ENCODE measurements around the gene PCDHGA10.
"Not testable (repeated sequence)": the region's sequence is repeated elsewhere in the genome, so short reads cannot be mapped to it uniquely, and the experiment has no call there.

PCDHGA10 gene

DNA sequence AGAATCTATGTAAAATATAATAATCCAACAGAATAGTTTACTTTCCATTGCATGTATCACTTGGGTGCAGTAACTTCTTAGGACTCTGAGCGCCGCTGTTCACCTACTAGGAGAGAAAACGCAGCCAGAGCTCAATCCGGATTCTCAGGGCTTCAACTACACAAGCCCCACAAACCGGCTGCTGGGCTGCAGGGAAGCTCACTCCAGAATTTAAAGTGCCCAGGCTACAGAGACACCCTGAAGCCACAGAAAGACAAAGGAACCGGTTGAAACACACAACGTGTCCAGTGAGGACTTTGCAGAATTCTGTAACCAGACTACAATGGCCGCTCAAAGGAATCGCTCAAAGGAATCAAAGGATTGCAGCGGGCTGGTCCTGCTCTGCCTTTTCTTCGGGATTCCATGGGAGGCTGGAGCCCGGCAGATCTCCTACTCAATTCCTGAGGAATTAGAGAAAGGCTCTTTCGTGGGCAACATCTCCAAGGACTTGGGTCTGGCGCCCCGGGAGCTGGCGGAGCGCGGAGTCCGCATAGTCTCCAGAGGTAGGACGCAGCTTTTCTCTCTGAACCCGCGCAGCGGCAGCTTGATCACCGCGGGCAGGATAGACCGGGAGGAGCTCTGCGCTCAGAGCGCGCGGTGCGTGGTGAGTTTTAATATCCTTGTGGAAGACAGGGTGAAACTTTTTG, at the start of gene PCDHGA10:
PCDHGA10 (plus strand) TSS at position 134 of the 686 bp plus-strand sequence; CDS start at position 323, 189 bp downstream.
- peak in 1 of 2 donors; percentile 26 for DNase-seq (ENCODE audit: low read depth in 2 of 2)

DNA sequence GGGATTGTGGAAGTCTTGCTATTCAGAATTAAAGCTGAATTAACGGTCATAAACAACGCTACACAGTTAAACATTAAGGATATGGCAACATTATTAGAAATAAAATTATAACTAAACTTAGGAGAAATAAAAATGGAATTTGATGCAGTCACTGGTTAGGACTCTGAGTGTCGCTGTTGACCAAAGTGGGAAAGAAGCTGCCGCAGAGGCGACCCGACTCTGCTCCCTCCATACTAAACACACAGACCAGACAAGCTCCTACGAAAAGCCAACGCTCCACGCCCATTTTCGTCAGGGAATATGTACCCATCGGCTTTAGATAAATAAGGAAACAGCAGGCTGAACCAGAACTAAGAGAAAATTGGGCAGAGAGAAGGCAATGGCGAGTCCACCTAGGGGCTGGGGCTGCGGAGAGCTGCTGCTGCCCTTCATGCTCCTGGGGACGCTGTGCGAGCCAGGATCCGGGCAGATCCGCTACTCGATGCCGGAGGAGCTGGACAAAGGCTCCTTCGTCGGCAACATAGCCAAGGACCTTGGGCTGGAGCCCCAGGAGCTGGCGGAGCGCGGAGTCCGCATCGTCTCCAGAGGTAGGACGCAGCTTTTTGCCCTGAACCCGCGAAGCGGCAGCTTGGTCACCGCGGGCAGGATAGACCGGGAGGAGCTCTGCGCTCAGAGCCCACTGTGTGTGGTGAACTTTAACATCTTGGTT, 48.7 kb upstream of the PCDHGA10 start, which contains the start of gene PCDHGA5:
PCDHGA5 (plus strand) TSS at position 211 of the 709 bp plus-strand sequence; CDS start at position 380, 169 bp downstream.
- DNase-seq (ENCODE audit: low read depth in 2 of 2): no peak

DNA sequence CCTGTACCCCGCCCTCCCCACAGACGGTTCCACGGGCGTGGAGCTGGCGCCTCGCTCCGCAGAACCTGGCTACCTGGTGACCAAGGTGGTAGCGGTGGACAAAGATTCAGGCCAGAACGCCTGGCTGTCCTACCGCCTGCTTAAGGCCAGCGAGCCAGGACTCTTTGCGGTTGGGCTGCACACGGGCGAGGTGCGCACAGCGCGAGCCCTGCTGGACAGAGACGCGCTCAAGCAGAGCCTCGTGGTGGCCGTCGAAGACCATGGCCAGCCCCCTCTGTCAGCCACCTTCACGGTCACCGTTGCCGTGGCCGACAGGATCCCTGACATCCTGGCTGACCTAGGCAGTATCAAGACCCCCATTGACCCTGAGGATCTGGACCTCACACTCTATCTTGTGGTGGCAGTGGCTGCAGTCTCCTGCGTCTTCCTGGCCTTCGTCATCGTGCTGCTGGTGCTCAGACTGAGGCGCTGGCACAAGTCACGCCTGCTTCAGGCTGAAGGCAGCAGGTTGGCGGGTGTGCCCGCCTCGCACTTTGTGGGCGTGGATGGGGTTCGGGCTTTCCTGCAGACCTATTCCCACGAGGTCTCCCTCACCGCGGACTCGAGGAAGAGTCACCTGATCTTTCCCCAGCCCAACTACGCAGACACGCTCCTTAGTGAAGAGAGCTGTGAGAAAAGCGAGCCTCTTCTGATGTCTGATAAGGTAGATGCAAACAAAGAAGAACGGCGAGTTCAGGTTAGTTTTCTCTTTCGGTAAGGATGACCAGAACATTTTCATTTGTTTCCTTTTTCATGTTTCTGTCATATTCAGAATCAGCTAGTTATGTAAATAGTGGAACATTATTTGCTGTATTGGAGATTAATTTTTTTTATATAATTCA, 46.5 kb upstream of the PCDHGA10 start:
- no peak for DNase-seq (ENCODE audit: low read depth in 2 of 2)

DNA sequence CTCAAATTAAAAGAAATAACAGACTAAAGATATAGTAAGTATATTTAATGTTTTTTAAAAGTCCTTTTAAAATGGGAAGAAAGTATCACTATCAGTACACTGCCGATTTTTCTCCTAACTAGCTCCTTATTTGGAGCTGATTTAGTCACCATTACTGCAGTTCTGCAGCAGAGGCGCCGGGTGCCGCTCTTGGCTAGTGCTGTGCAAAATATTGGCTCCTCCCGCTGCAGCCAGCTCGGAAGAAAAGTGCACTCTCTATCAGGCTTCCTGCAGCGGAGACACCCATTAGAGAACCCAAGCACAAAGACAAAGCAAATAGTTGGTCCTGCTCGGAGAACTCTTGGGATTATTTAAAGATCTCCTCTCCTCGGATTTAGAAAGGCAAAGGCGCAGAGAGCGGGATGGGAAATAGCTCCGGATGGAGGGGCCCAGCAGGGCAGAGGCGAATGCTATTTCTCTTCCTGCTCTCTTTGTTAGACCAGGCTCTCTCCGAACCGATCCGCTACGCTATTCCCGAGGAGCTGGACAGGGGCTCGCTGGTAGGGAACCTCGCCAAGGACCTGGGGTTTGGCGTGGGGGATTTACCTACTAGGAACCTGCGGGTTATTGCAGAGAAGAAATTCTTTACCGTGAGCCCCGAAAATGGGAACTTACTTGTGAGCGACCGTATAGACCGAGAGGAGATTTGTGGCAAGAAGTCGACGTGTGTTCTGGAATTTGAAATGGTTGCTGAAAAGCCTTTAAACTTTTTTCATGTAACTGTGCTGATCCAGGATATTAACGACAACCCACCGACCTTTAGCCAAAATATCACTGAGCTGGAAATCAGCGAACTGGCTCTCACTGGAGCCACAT, 42.6 kb upstream of the PCDHGA10 start, which contains the start of gene PCDHGB3:
PCDHGB3 (plus strand) TSS at position 249 of the 855 bp plus-strand sequence; CDS start at position 402, 153 bp downstream.
- DNase-seq (ENCODE audit: low read depth in 2 of 2): no peak

DNA sequence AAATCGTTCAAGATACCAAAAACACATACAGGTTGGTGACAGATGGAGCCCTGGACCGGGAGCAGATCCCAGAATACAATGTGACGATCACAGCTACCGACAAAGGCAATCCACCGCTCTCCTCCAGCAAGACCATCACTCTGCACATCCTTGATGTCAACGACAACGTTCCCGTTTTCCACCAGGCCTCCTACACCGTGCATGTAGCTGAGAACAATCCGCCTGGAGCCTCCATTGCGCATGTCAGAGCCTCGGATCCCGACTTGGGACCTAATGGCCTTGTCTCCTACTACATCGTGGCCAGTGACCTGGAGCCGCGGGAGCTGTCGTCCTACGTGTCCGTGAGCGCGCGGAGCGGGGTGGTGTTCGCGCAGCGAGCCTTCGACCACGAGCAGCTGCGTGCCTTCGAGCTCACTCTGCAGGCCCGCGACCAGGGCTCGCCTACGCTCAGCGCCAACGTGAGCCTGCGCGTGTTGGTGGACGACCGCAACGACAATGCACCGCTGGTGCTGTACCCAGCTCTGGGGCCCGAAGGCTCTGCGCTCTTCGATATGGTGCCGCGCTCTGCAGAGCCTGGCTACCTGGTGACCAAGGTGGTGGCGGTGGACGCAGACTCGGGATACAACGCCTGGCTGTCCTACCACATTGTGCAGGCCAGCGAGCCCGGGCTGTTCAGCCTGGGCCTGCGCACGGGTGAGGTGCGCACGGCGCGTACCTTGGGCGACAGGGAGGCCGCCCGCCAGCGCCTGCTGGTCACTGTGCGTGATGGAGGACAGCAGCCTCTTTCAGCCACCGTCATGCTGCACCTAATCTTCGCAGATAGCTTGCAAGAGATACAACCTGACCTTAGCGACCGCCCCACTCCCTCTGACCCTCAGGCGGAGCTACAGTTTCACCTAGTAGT, 41.0 kb upstream of the PCDHGA10 start:
- no peak for DNase-seq (ENCODE audit: low read depth in 2 of 2)

DNA sequence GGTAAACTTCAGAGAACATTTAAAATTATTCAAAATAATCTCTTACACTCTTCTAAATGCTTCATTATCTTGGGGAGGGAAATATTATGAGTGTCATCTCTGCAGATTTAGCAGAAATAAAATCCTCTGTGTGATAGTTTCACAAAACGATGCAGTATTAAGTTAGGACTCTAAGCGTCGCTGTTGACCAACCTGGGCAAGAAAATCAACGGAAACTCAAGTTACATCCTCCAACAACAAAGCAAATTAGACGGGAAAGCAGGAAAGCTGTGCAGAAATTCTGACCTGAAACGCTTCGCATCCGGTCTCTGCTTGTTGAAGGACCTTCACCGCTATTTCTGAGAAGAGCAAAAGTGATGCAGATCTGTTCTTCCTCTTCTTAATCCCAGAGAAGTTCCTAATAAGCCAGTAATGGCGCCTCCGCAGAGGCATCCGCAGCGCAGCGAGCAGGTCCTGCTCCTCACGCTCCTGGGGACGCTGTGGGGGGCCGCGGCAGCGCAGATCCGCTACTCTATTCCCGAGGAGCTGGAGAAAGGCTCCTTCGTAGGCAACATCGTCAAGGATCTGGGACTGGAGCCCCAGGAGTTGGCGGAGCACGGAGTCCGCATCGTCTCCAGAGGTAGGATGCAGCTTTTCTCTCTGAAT, 39.0 kb upstream of the PCDHGA10 start, which contains the start of gene PCDHGA6:
PCDHGA6 (plus strand) TSS at position 219 of the 645 bp plus-strand sequence; CDS start at position 412, 193 bp downstream.
- no peak for DNase-seq (ENCODE audit: low read depth in 2 of 2)

DNA sequence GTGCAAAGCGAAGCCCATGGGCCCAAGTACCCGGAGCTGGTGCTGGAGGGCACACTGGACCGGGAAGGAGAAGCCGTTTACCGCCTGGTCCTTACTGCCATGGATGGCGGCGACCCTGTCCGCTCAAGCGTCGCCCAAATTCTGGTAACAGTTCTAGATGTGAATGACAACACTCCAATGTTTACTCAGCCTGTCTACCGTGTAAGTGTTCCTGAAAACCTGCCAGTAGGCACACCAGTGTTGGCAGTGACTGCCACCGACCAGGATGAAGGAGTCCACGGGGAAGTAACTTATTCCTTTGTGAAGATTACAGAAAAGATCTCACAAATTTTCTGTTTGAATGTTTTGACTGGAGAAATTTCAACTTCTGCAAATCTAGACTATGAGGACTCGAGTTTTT, 38.2 kb upstream of the PCDHGA10 start:
- DNase-seq (ENCODE audit: low read depth in 2 of 2): no peak

DNA sequence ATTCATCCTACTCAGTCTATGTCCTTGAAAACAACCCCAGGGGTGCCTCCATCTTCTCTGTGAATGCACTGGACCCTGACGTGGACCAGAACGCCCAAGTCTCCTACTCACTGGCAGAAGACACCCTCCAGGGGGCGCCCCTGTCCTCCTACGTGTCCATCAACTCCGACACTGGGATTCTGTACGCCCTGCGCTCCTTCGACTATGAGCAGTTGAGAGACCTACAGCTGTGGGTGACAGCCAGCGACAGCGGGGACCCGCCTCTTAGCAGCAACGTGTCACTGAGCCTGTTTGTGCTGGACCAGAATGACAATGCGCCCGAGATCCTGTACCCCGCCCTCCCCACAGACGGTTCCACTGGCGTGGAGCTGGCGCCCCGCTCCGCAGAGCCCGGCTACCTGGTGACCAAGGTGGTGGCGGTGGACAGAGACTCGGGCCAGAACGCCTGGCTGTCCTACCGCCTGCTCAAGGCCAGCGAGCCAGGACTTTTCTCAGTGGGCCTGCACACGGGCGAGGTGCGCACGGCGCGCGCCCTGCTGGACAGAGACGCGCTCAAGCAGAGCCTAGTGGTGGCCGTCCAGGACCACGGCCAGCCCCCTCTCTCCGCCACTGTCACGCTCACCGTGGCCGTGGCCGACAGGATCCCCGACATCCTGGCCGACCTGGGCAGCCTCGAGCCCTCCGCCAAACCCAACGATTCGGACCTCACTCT, 37.2 kb upstream of the PCDHGA10 start:
- DNase-seq (ENCODE audit: low read depth in 2 of 2): not testable (repeated sequence)

DNA sequence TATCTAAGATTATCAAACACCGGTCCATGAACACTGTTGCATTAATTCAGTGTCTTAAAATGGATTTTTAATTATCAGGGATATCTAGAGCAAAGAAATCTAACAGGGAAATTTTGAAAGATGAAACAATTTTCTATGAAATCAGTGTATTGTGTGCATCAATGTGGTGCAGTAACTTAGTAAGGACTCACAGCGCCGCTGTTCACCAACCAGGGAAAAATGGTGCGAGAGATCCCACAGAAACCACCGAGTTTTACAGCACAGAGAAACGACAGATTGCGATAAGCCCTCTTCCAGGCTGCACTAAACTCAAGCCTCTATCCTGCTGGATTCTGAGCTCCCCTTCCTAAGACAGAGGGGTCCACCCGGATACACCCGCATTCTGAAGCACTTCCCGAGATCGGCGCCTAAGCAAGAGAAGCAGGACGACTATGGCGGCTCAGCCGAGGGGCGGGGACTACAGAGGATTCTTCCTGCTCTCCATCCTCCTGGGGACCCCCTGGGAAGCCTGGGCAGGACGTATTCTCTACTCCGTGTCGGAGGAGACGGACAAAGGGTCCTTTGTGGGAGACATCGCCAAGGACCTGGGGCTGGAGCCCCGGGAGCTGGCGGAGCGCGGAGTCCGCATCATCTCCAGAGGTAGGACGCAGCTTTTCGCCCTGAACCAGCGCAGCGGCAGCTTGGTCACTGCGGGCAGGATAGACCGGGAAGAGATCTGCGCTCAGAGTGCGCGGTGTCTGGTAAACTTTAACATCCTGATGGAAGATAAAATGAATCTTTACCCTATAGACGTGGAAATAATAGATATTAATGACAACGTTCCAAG, 30.1 kb upstream of the PCDHGA10 start, which contains the start of gene PCDHGA7:
PCDHGA7 (plus strand) TSS at position 274 of the 826 bp plus-strand sequence; CDS start at position 432, 158 bp downstream.
- DNase-seq (ENCODE audit: low read depth in 2 of 2): no peak

DNA sequence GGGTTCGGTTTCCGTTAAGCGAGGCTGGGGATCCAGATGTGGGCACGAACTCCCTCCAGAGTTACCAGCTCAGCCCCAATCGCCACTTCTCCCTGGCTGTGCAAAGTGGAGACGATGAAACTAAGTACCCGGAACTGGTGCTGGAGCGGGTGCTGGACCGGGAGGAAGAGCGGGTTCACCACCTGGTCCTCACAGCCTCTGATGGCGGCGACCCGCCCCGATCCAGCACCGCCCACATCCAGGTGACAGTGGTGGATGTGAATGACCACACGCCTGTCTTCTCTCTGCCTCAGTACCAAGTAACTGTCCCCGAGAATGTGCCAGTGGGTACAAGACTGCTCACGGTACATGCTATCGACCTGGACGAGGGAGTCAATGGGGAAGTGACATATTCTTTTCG, 29.4 kb upstream of the PCDHGA10 start:
- DNase-seq (ENCODE audit: low read depth in 2 of 2): no peak

DNA sequence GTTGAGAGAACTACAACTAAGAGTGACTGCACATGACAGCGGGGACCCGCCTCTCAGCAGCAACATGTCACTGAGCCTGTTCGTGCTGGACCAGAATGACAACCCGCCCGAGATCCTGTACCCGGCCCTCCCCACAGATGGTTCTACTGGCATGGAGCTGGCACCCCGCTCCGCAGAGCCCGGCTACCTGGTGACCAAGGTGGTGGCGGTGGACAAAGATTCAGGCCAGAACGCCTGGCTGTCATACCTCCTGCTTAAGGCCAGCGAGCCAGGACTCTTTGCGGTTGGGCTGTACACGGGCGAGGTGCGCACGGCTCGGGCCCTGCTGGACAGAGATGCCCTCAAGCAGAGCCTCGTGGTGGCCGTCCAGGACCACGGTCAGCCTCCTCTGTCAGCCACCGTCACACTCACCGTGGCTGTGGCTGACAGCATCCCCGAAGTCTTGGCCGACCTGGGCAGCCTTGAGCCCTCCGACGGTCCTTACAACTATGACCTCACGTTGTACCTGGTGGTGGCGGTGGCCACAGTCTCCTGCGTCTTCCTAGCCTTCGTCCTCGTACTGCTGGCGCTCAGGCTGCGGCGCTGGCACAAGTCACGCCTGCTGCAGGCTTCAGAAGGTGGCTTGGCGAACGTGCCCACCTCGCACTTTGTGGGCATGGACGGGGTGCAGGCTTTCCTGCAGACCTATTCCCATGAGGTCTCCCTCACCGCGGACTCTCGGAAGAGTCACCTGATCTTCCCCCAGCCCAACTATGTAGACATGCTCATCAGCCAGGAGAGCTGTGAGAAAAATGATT, 28.1 kb upstream of the PCDHGA10 start:
- no peak for DNase-seq (ENCODE audit: low read depth in 2 of 2)

DNA sequence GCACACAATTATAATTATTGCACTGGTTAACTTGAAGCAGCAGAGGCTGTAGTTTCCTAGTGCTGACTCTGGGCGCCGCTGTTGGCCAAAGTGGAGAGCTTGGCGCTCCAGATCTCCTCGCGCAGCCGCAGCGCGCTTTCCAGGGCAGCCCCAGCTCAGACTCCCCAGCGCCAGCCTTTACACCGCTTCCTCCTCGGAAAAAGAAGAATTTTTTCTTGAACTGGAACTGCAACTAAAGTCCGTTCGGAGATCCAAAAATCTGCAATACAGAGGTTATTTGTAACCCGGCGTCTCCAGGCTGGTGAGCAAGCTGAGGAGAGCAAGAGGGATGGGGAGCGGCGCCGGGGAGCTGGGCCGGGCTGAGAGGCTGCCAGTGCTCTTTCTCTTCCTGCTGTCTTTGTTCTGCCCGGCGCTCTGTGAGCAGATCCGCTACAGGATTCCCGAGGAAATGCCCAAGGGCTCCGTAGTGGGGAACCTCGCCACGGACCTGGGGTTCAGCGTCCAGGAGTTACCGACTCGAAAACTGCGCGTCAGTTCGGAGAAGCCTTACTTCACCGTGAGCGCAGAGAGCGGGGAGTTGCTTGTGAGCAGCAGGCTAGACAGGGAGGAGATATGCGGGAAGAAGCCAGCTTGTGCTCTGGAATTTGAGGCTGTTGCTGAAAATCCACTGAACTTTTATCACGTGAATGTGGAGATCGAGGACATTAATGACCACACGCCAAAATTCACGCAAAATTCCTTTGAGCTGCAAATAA, 25.1 kb upstream of the PCDHGA10 start, which contains the start of gene PCDHGB4:
PCDHGB4 (plus strand) TSS at position 142 of the 755 bp plus-strand sequence; CDS start at position 329, 187 bp downstream.
- DNase-seq (ENCODE audit: low read depth in 2 of 2): not testable (repeated sequence)

DNA sequence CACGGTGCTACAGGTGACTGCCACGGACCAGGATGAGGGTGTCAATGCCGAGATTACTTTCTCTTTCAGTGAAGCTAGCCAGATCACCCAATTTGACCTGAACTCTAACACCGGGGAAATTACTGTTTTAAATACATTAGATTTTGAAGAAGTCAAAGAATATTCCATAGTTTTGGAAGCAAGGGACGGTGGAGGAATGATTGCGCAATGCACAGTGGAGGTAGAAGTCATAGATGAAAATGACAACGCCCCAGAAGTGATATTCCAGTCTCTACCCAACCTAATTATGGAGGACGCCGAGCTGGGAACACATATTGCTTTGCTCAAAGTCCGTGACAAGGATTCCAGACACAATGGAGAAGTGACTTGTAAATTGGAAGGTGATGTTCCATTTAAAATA, 24.1 kb upstream of the PCDHGA10 start:
- no peak for DNase-seq (ENCODE audit: low read depth in 2 of 2)

DNA sequence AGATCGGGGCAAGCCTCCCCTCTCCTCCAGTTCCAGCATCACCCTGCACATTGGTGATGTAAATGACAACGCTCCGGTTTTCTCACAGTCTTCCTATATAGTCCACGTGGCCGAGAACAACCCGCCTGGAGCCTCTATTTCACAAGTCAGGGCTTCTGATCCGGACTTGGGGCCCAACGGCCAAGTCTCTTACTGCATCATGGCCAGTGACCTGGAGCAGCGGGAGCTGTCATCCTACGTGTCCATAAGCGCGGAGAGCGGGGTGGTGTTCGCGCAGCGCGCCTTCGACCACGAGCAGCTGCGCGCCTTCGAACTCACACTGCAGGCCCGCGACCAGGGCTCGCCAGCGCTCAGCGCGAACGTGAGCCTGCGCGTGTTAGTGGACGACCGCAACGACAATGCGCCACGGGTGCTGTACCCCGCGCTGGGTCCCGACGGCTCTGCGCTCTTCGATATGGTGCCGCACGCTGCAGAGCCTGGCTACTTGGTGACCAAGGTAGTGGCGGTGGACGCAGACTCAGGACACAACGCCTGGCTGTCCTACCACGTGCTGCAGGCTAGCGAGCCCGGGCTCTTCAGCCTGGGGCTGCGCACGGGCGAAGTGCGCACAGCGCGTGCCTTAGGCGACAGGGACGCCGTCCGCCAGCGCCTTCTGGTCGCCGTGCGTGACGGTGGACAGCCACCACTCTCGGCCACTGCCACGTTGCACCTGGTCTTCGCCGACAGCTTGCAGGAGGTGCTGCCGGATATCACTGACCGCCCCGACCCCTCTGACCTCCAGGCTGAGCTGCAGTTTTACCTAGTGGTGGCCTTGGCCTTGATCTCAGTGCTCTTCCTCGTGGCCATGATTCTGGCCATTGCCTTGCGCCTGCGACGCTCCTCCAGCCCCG, 23.4 kb upstream of the PCDHGA10 start:
- no peak for DNase-seq (ENCODE audit: low read depth in 2 of 2)
